ENCODE measurements around the gene COL5A3.

DNA sequence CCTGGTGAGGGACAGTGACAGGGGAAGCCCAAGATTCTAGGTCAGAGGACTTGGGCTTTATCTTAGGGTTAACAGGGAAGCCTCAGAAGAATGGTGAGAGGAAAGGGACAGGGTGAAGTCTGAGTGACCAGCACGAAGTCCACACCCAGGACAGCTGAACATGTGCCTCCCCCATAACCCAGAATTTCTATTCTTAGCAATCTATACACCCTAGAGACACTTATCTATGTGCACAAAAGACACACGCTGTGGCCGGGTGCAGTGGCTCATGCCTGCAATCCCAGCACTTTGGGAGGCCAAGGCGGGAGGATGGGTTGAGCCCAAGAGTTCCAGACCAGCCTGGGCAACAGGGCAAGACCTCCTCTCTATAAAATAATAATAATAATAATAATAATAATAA is 62.9 kb downstream of the COL5A3 start:
- TF ChIP-seq JUND (IDR thresholded peaks at IDR 0.05) = no peak
- no peak for TF ChIP-seq HNF4G (IDR thresholded peaks at IDR 0.05)
- TF ChIP-seq, protein P1, sequence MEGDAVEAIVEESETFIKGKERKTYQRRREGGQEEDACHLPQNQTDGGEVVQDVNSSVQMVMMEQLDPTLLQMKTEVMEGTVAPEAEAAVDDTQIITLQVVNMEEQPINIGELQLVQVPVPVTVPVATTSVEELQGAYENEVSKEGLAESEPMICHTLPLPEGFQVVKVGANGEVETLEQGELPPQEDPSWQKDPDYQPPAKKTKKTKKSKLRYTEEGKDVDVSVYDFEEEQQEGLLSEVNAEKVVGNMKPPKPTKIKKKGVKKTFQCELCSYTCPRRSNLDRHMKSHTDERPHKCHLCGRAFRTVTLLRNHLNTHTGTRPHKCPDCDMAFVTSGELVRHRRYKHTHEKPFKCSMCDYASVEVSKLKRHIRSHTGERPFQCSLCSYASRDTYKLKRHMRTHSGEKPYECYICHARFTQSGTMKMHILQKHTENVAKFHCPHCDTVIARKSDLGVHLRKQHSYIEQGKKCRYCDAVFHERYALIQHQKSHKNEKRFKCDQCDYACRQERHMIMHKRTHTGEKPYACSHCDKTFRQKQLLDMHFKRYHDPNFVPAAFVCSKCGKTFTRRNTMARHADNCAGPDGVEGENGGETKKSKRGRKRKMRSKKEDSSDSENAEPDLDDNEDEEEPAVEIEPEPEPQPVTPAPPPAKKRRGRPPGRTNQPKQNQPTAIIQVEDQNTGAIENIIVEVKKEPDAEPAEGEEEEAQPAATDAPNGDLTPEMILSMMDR (IDR thresholded peaks at IDR 0.05; ENCODE audit: low read depth, low read length, missing input control) = no peak
